Upper lobe of left lung (tissue), 4 donors: ENCODE results near the gene CASQ2.

Source experiments
- POLR2A ChIP-seq, 4 donors: fragments of 450-650 bp; IDR thresholded peaks; one replicate each; pipeline ENCODE4 v1.5.1; 2016 to 2017; ENCODE audit warnings: antibody characterized with exemption in 4 of 4, mild to moderate bottlenecking in 2 of 4
- TF ChIP-seq, protein P1 (sequence below), 6 experiments: fragments of 450-650 bp in 4 of 6; fragments of 200-600 bp in 2 of 6; sonication (generic) in 2 of 6; IDR thresholded peaks; one replicate each; pipeline ENCODE4 v1.5.1; 2016 to 2019; ENCODE audit warnings: antibody characterized with exemption in 6 of 6

DNA sequence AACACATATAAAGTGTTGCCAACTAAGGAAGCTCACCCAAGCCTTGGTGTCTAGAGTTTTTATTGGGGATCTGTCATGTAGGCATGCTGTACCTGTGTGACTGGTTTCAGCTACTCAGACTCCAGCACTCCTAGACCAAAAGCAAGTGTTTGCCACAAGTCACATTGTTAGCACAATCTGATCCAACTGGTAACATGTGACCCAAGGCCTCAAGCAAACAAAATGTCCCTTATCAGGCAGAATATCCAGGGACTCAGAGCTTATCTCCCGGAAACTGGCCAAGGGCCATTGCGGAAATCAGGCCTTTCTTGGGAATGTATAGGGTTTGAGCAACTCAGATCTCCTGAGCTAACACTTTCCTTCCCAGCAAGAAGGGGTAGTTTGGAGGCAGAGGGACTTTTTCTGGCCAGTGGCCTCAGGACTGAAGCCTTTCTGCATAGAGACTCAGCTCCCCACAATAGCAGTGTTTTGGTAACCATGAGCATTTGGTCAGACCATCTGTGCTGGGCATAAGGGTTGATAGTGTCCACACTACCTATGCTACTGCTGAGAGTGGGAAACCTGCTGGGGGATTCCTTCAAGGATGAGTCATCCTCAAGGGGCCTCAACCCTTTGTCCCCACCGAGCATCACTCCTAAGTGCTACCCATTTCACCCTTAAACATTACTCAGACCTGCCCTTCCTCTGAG is 42.8 kb upstream of the CASQ2 start:
- TF ChIP-seq, protein P1, sequence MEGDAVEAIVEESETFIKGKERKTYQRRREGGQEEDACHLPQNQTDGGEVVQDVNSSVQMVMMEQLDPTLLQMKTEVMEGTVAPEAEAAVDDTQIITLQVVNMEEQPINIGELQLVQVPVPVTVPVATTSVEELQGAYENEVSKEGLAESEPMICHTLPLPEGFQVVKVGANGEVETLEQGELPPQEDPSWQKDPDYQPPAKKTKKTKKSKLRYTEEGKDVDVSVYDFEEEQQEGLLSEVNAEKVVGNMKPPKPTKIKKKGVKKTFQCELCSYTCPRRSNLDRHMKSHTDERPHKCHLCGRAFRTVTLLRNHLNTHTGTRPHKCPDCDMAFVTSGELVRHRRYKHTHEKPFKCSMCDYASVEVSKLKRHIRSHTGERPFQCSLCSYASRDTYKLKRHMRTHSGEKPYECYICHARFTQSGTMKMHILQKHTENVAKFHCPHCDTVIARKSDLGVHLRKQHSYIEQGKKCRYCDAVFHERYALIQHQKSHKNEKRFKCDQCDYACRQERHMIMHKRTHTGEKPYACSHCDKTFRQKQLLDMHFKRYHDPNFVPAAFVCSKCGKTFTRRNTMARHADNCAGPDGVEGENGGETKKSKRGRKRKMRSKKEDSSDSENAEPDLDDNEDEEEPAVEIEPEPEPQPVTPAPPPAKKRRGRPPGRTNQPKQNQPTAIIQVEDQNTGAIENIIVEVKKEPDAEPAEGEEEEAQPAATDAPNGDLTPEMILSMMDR (IDR thresholded peaks at IDR 0.05): no peak
- TF ChIP-seq POLR2A (IDR thresholded peaks at IDR 0.05): no peak
